HS-5 (cell line): ENCODE results near the gene TCF3.

ENCODE experiments used
- DNase-seq: peaks from one replicate; pipeline ENCODE4 v3.0.0-alpha.2; 2012; ENCODE audit warnings: low read depth

TCF3 gene

DNA sequence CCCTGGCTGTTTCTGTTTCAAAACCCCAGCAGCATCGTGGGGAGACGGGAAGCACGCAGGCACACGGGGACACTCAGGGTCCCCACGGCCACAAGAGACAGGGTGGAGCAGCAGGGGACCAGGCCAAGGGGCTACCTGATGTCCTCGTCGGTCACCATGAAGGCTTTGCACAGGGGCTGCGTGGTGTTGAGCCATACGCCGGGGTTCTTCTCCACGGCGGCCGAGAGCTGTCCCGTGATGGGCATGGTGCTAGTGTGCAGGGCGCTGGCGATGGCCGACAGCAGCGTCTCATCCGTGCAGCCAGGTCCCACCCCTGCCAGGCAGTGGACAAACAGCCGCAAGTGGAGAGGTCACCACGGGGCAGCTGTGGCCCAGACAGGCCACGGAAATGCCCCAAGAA lies 71.5 kb downstream of the TCF3 start:
- no peak for DNase-seq

DNA sequence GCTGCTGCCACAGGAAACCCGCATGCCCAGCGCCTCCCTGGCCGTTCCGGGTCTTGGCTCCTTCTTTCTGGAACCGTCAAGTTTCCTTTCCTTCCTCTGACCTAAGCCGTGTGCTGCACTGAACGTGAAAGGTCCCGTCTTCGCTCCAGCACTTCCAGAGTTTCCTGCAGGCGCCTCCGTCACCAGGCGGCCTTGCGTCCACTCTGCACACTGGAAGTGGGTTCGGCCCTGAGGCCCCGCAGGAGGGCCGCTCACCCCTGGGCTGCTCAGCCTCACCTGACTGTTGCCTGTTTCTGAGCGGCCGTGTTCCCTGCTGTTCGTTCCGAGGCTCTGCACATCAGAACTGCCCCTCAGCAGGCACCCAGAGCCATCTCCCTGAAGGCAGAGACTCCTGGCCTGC lies 72.0 kb downstream of the TCF3 start:
- no peak for DNase-seq

DNA sequence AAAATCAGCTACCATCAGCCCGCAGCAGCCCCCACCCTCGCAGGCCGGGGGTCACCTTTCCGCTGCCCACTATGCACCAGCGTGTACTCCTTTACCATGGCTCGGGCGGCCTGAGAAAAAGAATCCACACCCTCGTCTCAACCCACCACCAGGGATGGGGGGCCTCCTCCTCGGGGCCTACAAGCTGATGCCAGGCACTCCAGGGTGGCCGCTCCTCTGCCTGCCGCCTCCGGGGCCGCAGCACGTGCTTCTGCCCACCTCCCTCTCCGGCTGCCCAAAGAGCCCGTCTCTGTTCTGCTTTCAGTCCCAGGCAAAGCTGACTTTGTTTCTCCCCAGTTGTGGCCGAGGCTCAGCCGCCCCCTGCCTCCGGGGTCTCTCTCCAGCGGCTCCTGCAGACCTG lies 73.2 kb downstream of the TCF3 start:
- DNase-seq: no peak

DNA sequence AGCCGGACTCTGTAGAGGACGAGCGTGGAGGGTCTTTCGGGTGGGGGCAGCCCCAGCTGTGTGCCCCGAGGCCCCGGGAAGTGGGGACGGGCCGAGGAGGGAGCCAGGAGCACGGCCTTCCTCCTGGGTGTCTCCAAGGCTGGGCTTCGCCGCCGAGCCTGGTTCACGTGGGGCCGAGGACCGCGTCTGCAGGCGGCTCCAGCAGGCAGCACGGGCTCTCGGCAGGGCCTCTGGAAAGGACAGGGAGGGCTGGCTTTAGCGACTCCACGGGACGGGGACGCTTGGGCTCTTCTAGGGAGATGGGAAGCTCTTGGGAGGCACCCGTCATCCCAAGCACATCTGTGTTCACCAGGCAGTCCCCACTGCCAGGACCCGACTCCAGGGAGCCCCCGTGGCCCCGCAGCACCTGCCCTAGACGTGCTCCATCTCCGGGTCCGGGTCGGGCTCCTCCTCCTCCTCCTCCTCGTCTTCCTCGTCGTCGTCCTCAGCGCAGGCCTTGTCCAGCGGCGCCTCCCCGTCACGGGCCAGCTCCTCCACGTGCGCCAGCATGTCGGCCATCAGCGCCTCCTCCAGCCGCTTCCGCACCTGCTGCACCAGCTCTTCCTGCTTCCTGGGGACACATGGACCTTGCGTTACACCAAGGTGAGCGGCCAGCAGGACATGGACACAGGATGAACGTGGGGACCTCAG lies 74.3 kb downstream of the TCF3 start:
- no peak for DNase-seq

DNA sequence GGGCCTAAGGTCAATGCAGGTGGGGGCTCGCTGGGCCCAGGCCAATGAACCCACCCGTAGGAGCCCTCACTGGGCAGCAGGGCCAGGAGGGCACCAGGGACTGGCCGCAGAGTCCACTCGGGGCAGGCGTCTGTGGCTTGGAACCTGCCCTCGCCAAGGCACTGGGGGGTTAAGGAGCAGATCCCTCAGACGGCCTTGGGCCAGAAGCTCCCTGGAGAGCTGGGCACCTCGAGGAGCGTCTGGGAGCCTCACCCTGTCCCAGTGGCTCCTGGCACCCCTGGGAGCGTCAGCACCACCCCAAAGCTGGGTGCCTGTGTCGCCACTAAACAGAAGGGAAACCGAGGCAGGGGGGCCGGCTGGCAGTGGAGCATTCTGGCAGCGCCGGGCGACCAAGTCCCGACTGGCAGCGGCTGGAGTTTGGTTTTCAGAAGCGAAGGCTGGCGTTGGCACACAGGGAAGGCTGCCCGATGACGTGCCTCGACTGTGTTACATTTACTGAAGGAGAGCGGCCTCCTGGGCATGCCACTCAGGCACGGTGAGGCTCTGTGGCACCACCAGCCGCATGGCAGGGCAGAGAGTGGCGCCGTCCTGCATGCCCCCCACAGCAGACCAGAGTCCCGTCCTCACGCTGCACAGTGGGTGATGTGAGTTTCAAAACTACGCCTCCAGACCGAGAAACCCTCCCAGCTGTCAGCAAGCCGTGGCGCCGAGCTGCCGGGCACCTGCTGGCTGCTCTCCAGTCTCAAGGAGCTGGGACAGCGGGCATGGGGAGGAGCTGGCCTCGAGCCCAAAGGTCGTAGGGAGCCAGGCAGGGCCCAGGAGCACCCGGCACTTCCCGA lies 75.1 kb downstream of the TCF3 start:
- DNase-seq: no peak

DNA sequence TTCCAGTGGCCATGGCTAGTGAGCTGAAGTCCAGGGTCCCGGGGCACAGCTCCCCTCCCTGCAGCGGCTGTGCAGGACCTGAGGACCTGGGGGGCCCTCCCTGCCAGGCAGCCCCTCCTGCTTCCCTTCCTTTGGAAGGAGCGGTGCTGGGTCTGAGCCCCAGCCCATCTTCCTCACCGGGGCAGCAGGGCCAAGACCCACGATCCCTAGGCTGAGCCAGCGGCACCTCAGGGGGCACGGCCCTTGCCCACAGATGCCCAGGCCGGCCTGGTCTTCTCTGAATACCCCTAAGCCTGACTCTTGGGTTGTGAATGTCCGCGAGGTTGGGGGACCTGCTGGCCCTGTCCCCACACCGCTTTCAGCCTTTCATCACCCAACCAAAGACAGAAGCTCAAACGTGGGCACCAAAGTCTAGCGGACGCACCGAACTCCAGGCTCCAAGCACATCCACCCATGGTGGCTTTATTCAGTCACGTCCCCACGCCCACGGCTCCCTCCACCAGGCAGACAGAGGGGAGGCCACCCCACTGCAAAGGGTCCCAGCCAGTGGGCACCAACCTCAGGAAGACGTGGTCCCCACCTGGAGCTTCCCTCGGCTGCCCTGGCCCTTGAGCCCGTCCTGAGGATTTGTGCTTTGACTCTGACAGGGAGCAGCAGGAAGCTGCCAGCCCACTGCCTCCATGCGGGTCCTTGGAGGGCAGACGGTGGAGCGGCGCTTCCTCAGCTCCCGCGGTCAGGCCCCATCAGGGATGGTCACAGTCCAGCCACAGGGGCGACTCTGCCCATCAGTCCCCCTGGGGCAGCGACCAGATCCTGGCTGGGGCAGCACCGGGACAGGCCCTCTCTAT lies 75.9 kb downstream of the TCF3 start:
- DNase-seq: no peak

DNA sequence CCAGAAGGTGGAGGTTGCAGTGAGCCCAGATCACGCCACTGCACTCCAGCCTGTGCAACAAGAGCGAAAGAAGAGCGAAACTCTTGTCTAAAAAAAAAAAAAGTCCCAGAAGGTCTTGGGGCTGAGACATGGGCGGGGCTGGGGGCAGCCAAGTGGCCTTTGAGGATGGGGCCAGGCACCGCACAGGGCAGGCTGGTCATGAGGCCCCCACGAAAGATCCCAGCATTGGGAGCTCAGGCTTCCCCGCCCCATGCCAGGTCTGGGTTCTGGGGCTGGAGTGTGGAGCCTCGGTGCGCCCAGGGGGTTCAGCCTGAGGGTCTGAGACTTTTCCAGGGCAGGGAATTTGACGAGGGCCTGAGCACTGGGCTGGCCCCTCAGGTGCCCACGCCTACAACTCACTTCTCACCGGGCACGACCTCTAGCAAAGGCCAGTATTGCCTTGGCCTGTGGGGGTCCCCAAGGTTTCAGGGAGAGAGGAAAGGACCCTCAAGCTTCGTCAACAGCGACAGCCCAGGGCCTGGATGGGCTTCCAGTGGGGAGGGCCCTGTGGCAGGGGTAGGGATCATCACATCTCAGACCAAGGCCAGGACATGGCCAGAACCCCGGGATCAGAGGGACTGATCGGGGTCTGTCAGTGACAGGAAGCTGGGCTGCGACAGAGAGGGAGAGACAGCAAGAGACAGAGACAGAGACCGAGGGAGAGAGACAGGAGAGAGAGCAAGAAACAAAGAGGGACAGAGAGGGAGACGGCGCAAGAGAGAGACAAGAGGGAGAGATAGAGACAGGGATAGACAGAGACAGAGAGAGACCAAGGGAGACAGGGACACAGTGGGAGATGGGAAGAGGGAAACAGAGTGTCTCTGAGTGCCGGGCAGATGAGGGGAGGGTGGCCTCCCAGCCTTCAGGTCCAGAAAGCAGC lies 76.8 kb downstream of the TCF3 start:
- DNase-seq: no peak

DNA sequence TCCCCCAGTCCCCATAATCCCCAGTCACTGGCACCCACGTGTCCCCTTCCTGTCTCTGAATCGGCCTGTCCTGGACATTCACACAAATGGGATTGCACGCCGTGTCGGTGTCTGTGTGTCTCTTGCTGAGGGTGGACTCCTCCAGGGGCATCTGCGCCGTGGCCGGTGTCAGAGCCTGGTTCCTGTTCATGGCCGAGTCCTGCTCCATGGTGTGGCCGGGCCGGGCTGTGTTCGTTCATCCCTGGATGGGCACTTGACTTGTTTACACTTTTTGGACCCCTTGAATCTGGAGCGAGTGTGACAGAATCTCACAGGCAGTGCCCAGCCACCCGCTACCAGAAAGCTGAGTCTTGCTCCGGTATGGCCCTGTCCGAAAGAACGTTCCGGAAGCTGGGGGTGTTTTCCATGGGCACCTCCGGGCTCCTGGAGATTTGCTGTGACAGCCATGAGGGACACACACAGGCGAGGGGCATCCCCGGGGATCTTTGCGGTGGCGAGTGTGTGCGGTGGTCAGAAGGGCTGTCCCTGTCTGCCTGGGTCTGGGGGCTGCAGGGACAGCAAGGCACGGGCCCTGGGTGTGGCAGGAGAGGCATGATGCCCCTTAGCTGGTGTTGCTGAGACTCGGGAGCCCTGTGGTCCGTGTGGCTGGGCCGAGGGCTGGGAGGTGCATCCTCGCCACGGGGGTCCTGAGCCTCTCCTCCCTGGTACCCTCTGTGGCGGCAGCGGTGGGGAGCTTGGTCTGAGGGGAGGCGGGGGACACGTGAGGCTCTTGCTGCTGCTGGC lies 77.9 kb downstream of the TCF3 start:
- DNase-seq: no peak

DNA sequence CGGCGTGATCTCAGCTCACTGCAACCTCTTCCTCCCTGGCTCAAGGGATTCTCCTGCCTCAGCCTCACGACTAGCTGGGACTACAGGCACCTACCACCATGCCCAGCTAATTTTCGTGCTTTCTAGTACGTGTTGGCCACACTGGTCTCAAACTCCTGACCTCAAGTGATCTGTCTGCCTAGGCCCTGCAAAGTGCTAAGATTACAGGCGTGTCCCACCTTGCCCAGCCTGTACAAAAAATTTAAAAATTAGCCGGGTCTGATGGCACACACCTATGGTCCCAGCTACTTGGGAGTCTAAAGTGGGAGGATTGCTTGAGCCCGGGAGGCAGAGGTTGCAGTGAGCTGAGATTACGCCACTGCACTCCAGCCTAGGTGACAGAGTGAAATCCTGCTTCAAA lies 79.6 kb downstream of the TCF3 start:
- DNase-seq: no peak

DNA sequence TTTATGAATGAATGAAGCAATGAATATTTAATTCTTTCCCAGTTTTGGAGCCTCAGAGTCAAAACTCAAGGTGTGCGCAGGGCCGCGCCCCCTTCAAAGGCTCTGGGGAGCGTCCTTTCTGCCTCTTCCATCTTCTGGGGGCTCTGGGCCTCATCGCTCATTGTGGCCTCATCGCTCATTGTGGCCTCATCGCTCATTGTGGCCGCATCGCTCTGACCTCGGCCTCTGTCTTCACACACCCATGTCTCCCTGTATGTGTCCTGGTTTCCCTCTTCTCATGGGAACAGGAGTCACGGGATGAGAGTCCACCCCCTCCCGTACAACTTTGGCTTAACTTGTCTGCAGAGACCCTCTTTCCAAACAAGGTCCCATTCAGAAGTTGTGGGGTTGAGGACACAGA lies 81.1 kb downstream of the TCF3 start:
- no peak for DNase-seq

DNA sequence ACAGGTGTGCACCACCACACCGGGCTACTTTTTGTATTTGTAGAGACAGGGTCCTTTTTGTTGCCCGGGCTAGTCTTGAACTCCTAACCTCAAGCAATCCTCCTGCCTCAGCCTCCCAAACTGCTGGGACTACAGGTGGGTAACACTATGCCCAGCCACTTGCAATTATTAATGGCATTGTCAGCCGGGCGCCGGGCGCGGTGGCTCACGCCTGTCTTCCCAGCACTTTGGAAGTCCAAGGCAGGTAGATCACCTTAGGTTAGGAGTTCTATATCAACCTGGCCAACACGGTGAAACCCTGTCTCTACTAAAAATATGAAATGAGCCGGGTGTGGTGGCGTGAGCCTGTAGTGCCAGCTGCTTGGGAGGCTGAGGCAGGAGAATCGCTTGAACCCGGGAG lies 81.6 kb downstream of the TCF3 start:
- no peak for DNase-seq

DNA sequence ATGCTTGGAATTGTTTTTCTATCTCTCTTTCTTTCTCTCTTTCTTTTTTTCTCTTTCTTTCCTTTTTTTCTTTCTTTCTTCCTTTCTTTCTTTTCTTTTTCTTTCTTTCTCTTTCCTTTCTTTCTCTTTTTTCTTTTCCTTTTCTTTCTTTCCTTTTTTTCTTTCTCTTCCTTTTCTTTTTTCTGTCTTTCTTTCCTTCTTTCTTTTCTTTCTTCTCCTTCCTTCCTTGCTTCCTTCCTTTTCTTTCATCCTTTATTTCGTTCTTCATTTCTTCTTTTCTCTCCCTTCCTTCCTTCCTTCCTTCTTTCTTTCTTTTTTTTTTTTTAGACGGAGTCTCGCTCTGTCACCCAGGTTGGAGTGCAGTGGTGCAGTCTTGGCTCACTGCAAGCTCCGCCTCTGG lies 82.4 kb downstream of the TCF3 start:
- DNase-seq: no peak

DNA sequence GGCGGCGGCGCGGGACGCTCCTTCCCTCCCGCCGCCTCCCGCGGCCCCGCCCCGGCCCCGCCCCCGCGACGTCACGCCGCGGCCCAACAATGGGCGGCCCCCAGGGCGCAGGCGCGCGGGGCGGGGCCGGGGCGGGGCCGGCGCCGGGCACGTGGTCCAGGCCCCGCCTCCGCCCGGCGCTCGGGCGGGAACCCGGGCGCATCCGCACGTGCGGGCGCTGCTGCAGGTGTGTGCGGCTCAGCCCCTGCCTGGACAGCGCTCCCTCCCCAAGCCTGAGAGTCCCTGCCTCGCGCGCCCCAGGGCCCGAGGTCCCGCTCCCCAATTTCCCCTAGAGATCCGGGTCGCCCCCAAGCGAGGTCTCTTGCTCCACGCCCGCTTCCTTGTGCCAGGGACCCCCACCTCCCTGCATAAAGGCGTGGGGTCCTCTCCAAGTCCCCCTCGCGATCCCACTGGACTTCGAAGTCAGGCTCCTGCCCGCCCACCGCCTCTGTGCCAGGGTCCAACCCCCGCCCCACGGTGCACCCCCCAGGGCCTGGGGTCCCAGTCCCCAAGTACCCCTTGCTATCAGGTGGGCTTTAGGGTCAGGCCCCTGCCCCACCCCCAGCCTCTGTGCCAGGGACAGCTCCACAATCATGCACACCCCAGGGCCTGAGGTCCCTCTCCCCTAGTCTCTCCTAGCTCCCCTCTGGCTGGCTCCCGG lies 83.9 kb downstream of the TCF3 start, which contains the start of gene MEX3D:
TSS of gene MEX3D (minus strand) at position 6 of the 700 bp plus-strand sequence. CDS start 267 bp downstream, outside the sequence.
- no peak for DNase-seq

DNA sequence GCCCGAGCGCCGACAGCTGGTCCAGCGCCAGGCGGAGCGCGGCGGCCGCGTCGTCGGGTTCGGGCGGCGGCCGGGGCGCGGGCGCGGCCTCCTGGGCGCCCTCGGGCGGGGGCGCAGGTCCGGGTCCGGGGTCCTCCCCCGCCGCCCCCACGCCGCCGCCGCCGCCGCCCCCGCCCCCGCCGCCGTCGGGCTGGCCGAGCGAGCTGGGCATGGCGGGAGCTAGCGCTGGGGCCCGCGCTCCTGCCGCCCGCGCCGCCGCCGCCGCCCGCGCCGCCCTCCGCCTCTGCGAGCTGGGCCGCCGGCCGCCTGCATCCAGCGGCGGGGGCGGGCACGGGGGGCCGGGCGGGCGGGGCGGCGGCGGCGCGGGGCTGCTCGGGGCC lies 84.6 kb downstream of the TCF3 start:
- no peak for DNase-seq

DNA sequence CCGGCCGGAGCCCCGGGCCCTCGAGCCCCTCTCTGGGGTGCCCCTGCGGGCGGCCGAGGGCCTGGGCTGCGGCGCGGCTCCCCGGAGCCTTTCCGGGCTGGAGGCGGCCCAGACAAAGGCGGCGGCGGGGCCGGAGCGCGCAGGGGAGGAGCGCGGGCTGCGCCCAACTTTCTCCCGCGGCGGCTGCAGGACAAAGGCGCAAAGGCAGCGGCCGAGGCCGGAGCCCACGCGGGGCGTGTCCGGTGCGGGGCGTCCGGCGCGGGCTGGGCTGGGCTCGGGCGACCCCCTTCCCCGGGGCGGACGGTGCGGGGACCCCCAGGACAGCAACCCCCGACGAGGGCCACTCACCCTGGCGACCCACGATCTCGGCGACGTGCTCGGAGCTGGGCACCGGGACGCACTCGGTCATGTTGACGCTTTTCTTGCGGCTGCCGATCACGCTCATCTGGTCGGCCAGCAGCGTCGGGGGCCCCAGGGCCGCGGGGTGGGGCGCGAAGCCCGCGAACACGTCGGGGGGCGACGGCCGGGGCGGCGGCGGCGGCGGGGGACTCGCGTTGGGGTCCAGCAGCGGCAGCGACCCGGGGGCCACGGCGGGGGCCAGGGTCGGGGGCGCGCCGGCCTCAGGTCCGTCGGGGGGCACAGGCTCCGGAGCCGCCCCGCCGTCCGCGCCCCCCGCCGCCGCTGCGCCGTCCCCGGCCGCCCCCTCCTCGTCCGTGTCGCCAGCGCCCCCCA lies 85.1 kb downstream of the TCF3 start:
- DNase-seq: no peak

DNA sequence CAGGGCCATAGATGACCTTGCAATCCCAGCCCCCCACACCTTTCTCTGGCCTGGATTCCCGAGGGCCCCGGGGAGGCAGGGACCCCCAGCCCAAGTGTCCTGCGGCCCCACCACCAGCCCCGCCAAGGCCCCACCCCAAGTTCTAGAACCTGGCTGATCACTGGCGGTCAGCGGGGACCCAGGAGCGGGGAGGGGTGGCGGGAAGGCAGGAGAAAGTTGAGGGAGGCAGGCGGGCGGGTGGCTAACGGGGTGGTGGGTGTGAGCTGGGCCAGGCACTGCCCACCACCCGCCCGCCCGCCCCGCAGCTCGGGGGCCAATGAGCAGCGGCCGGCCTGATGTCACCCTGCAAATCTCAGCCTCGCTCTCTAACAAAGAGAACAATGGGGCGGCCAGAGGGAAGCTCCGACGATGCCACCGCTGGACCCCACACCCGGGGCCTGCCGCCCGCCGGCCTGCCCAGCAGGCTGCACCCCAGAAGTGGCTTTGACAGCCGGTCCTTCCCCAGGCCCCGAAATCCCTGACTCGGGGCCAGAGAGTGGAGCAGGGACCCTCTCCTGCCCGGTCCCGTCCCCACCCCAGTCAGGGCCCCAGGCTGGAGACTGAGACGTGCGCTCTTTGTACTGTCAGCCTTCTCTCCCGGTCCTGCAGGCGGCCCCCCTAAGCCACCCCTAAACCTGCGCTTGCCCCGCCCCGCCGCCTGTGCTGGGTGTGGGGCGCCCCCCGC lies 85.9 kb downstream of the TCF3 start:
- peak; percentile 23 for DNase-seq

DNA sequence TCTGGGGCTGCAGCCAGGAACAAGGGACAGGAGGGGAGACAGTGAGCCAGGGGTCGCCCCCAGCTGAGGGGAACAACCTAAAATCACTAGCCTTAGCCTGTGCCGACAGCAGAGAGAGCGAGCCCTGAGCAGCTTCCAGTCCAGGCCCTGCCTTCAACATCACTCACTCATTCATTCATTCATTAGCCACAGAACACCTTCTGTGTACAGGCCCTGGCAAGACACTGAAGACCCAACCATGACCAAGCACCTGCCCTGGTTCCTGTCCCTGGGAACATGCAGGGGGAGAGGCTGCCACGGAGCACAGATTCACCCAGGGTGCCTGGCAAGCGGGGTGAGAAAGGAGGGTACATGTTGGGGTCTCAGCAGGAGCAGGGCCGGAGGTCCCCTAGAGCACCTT lies 89.2 kb downstream of the TCF3 start:
- no peak for DNase-seq

DNA sequence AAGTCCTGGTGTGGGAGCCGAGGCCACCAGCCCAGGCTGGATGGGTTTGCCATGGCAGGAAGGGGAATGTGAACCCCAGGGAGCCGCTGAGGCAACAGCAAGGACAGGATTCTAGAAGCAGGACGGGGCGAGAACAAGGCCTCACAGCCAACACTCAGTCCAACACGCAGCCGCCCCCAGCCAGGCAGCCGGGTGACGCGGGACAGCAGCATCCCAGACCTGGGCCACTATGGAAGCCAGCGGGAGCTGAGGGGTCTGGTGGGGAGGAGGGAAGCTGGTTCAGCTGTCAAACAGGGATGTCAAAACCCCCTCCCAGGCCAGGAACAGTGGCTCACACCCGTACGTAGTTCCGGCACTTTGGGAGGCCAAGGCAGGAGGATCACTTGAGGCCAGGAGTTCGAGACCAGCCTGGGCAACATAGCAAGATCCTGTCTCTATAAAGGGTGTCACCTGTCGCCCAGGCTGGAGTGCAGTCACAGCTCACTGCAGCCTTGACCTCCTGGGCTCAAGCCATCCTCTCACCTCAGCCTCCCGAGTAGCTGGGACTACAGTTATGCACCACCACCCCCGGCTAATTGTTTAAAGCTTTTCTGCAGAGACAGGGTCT lies 91.1 kb downstream of the TCF3 start:
- no peak for DNase-seq
